GM23338 (cell line): ENCODE measurements around the gene ERC1.

ENCODE experiments used
- CREB1 ChIP-seq: fragments of 250-450 bp; sonication (Bioruptor Pico); IDR thresholded peaks from 2 replicates; pipeline ENCODE4 v1.5.0; 2020; ENCODE audit warnings: low read depth, mild to moderate bottlenecking, moderate library complexity
- EZH2 ChIP-seq: fragments of 200-600 bp; sonication (generic); IDR thresholded peaks from one replicate; pipeline ENCODE4 v1.8.0; 2017; ENCODE audit warnings: antibody characterized with exemption, mild to moderate bottlenecking, low read depth; ENCODE audit not compliant: unreplicated experiment
- EZH2phosphoT487 ChIP-seq: fragments of 200-600 bp; sonication (generic); IDR thresholded peaks from one replicate; pipeline ENCODE4 v1.8.1; 2018; ENCODE audit warnings: antibody characterized with exemption; ENCODE audit not compliant: unreplicated experiment
- JUNB ChIP-seq: IDR thresholded peaks from one replicate; pipeline ENCODE4 v1.6.1; 2016; ENCODE audit warnings: antibody characterized with exemption; ENCODE audit not compliant: unreplicated experiment
- POLR2AphosphoS5 ChIP-seq: IDR thresholded peaks from 2 replicates; pipeline ENCODE4 v1.6.1; 2016; ENCODE audit warnings: antibody characterized with exemption, low read depth
- REST ChIP-seq: IDR thresholded peaks from one replicate; pipeline ENCODE4 v1.6.1; 2018; ENCODE audit warnings: antibody characterized with exemption; ENCODE audit not compliant: unreplicated experiment
- TF ChIP-seq, protein P1 (sequence below), 2 experiments: fragments of 200-600 bp in 1 of 2; sonication (generic) in 1 of 2; conservative IDR thresholded peaks; 2 replicates each; pipeline versions ENCODE4 v1.5.1 to v1.6.1; 2016 to 2017; ENCODE audit warnings: antibody characterized with exemption in 2 of 2, low read depth in 2 of 2, mild to moderate bottlenecking in 2 of 2, moderate library complexity in 1 of 2
- TF ChIP-seq, protein P2 (sequence below): IDR thresholded peaks from 2 replicates; pipeline ENCODE4 v1.6.1; 2016; ENCODE audit warnings: antibody characterized with exemption

GRCh38 chr12:1424674-1425395 lies 433.8 kb downstream of the ERC1 start:
- TF ChIP-seq, protein P1, sequence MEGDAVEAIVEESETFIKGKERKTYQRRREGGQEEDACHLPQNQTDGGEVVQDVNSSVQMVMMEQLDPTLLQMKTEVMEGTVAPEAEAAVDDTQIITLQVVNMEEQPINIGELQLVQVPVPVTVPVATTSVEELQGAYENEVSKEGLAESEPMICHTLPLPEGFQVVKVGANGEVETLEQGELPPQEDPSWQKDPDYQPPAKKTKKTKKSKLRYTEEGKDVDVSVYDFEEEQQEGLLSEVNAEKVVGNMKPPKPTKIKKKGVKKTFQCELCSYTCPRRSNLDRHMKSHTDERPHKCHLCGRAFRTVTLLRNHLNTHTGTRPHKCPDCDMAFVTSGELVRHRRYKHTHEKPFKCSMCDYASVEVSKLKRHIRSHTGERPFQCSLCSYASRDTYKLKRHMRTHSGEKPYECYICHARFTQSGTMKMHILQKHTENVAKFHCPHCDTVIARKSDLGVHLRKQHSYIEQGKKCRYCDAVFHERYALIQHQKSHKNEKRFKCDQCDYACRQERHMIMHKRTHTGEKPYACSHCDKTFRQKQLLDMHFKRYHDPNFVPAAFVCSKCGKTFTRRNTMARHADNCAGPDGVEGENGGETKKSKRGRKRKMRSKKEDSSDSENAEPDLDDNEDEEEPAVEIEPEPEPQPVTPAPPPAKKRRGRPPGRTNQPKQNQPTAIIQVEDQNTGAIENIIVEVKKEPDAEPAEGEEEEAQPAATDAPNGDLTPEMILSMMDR (conservative IDR thresholded peaks at IDR 0.05; ENCODE audit: low read depth in 2 of 2): no peak
- TF ChIP-seq REST (no peak), CREB1 (no peak), EZH2phosphoT487 (no peak), EZH2 (no peak), JUNB (no peak), POLR2AphosphoS5 (no peak)
- TF ChIP-seq, protein P2, sequence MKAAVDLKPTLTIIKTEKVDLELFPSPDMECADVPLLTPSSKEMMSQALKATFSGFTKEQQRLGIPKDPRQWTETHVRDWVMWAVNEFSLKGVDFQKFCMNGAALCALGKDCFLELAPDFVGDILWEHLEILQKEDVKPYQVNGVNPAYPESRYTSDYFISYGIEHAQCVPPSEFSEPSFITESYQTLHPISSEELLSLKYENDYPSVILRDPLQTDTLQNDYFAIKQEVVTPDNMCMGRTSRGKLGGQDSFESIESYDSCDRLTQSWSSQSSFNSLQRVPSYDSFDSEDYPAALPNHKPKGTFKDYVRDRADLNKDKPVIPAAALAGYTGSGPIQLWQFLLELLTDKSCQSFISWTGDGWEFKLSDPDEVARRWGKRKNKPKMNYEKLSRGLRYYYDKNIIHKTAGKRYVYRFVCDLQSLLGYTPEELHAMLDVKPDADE: no peak
